Endometrial microvascular endothelial cells (primary cell): Measurements from ENCODE around the gene PNPLA7. TPM values are rescaled to one million over a fixed set of nuclear protein-coding genes. Genes with fewer than 3 reads are reported as not detected.

Source experiments
- in situ Hi-C: cut with HindIII; loops from 2 replicates; pipeline ENCODE4 v1.10.0; 2017; ENCODE audit warnings: low sequenced_read_pairs, low pct_unique_long_range_greater_than_20kb; ENCODE audit errors: inconsistent ontology term
- total RNA-seq: library from RNA; depleted of rRNA; stranded (reverse); fragments of >200 nt; gene quantifications from one replicate; pipeline ENCODE4 v1.2.3, GENCODE V29; 2015; ENCODE audit errors: inconsistent ontology term

PNPLA7 gene
- total RNA-seq, 1 donor from 2014 or later: under 0.01 TPM

DNA sequence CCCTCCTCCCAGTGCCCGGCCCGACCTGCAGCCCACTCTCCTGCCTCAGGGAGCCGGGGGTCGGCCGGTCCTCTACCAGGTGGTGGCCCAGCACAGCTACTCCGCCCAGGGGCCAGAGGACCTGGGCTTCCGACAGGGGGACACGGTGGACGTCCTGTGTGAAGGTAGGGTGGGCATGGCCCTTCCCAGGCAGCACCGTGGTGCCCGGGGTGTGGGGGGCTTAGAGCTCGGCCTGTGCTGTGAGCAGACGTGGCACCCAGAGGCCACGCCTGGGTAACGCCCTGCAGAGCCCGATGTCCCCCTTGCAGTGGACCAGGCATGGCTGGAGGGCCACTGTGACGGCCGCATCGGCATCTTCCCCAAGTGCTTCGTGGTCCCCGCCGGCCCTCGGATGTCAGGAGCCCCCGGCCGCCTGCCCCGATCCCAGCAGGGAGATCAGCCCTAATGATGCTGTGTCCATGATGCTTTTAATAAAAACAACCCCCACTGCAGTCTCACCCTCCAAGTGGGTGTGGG is 116.2 kb downstream of the PNPLA7 start:
- in situ Hi-C loops: no loop called here

DNA sequence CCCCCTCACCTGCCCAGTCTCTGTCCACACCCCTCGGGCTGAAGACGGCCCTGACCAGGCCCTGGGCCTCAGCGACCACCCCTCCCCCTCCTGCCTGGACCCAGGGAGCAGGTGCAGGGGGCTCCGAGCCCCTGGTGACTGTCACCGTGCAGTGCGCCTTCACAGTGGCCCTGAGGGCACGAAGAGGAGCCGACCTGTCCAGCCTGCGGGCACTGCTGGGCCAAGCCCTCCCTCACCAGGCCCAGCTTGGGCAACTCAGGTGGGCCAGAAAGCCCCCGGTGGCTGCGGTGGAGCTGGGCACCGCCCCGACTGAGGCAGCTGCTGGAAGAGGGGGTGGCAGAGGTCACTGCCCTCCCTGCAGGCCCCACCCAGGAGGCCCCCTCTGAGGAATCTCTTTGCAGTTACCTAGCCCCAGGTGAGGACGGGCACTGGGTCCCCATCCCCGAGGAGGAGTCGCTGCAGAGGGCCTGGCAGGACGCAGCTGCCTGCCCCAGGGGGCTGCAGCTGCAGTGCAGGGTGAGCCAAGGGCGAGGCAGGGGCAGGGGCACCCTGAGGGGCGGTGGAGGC is 116.8 kb downstream of the PNPLA7 start:
- in situ Hi-C loops: no loop called here

- in situ Hi-C loops: no loop called here
These were observed 117.4 kb downstream of the PNPLA7 start for GRCh38 chr9:137432687-137433348.

DNA sequence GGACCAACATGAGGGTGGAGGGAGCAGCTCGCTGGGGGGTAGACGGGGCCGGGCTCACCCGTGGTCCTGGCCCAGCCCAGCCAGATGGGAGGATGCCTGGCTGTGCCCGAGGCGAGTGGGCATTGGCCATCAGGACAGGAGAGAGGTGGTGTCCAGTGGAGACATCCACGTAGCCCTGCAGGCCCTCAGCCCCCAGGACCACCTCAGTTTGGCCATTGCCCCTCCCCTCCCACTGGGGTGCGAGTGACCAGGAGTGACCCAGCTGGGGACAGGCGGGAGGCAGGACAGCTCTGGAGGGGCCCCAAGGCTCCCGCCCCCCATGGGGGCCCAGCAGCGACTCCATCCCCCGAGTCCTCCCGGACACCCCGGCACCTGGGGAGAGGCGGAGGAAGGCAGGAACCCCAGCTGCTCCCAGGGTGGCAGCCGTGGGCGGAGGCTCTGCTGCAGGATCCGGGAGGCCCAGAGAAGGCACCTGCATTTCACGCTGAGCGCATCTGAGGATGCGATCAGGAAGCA is 118.7 kb downstream of the PNPLA7 start:
- in situ Hi-C loops: no loop called here

DNA sequence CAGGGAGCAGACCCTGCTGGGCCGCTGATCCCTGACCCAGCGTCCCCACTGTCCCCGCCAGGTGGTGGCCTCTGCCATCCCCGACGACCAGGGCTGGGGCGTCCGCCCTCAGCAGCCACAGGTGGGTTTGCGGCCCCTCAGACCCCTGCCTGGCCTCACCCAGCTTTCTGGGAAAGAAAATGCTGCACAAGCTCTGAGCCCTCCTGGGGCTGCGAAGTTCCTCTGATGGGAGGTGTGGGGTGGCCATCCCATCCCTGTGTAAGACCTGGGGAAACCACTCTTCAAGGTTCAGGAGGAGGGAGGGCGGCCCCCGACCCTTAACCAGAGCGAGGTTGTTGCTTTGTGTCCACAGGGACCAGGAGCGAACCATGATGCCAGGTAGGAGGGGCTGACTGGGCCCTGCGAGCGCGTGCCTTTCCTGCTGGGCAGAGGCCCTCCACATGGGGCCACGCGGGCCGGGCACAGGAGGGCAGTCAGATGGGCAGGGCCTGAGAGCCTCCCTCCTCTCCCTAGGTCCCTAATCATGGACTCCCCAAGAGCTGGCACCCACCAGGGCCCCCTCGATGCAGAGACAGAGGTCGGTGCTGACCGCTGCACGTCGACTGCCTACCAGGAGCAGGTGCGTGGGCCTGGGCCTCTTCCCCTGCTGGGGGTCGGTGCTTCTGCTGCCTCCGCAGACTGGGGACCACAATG is 119.3 kb downstream of the PNPLA7 start:
- in situ Hi-C loops: no loop called here

- in situ Hi-C loops: no loop called here
These were observed 120.1 kb downstream of the PNPLA7 start for GRCh38 chr9:137429974-137430722.

DNA sequence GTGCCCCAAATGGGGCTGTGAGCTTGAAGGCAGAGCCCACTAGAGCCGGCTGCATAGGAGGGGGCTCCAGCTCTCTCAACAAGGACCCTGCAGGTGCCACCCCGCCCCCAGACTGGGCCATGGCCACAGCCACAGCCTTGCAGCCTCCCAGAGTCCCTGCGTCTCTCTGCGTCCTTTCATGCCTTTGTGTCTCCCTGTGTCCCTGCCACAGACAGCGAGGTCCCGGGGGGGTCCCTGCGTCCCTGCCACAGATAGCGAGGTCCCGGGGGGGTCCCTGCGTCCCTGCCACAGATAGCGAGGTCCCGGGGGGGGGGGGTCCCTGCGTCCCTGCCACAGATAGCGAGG is 120.7 kb downstream of the PNPLA7 start:
- in situ Hi-C loops: no loop called here

GRCh38 chr9:137428841-137429545 is 121.2 kb downstream of the PNPLA7 start:
- in situ Hi-C loops: no loop called here

GRCh38 chr9:137428311-137428630 is 121.9 kb downstream of the PNPLA7 start:
- in situ Hi-C loops: no loop called here

- in situ Hi-C loops: no loop called here
These were observed 122.5 kb downstream of the PNPLA7 start for GRCh38 chr9:137427454-137428310.

DNA sequence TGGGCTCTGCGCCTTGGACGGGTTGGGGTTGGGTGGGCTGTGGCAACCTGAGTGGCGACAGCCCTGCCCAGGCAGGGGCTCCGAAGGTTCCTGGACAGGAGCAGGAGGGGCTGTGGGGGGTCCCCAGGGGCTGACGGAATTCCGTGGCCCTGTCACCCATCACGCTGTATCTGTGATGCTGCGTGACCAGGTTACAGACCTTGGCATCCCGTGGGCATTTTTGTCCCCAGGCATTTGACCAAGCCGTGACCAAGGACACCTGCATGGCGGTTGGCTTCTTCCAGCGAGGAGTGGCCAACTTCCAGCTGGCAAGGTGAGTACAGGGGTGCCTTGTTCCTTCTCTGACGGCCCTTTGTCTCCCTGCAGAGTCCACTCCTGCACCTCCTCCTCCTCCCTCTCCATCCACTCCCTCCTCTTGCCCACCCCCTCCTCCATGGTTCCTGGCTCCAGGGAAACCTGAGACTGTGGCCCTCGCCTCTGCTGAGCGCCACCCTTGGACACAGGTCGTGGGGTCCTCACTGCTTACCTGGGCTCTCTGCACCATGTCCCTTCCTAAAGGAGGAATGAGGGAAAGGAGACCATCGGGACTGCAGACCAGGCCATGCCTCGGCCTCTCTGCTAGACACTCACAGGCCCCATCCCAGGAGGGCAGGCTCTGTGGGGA is 124.1 kb downstream of the PNPLA7 start:
- in situ Hi-C loops: no loop called here

GRCh38 chr9:137423514-137424291 is 126.5 kb downstream of the PNPLA7 start:
- in situ Hi-C loops: no loop called here

- in situ Hi-C loops: no loop called here
These were observed 127.3 kb downstream of the PNPLA7 start, which contains the start of the genes EXD3 and NOXA1 for GRCh38 chr9:137422604-137423513. Gene EXD3 (minus strand): TSS chr9:137423162. CDS start chr9:137395357, 27,805 bp downstream. Gene NOXA1 (plus strand): TSS chr9:137423393. CDS start chr9:137423530, 137 bp downstream.

DNA sequence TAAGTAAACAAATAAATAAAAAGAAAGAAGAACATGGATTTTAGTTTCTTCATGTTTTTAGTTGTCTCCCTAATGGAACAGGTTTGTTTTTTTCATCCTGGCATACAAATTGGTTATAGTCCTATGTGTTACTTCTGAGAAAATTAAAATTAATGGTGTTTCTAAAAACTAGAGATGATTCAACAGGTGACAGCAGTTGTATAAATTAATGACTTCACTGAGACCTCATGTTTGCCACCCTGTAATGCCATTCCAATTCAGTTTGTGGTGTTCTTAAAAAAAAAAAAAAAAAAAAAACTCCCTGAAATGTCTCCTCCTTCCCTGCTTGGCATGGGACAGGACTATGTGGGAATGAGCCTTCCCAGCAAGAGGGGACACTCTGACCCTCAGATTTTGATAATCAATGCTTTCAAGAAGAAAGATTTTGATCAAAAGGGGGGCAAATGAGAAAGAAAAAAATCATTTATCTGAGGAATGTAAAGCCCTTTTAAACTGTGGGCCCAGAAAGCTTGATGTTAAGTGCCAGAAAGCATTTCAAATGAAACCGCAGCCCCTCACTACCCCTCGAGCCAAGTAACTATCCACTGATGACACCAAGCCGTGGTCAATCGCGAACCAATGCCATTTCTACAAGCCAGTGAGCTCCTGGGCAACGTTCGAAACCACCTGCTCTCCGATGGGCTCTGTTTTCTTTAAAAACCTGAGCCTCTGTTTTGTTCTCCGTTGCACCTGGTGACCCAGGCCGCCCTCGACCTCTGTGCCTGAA is 128.2 kb downstream of the PNPLA7 start:
- in situ Hi-C loops: no loop called here
